HepG2 (cell line): ENCODE results near the gene C1orf141. TPM values are rescaled to one million over a fixed set of nuclear protein-coding genes. Genes with fewer than 3 reads are reported as not detected.

Experiments used
- ATAC-seq: fragments of 200-7000 bp; cut with Tn5 transposase; 3 replicates; pipeline ENCODE4 v1.9.1; 2020; ENCODE audit warnings: mild to moderate bottlenecking, moderate library complexity
- BruUV-seq: library from RNA; stranded (reverse); fragments of 400-500 nt; replicated peaks from 2 replicates; lab custom pipeline; 2021; lab: Mats Ljungman, UMichigan
- CTCF ChIA-PET: fragments of 300-600 bp; formaldehyde crosslinking; extraction: SDS; loops from one replicate; lab custom pipeline; 2021; ENCODE audit warnings: low total read pairs, inconsistent platforms, low intra/inter-chr PET ratio; lab: Yijun Ruan, JAX
- POLR2A ChIA-PET: fragments of 350-600 bp; sonication (Branson Sonifier 250); formaldehyde crosslinking; loops from one replicate; lab custom pipeline; 2020; ENCODE audit warnings: antibody characterized with exemption, inconsistent platforms; lab: Yijun Ruan, JAX
- DNase-seq: peaks from one replicate; pipeline ENCODE4 v3.0.0-alpha.2; 2015; ENCODE audit warnings: low spot score
- FAIRE-seq: peaks from 3 replicates; lab custom pipeline; 2011; peaks lifted over from hg19 to GRCh38; lab: Jason Lieb, UNC
- H2AFZ ChIP-seq: one replicate; pipeline ENCODE4 v1.6.1; 2011; ENCODE audit warnings: low read length, inconsistent platforms
- H3K27ac ChIP-seq: fragments of 300-600 bp; 3 replicates; pipeline ENCODE4 v1.8.0; 2011; ENCODE audit warnings: mixed run types, mild to moderate bottlenecking, mixed read lengths, low read length, inconsistent platforms; ENCODE audit not compliant: insufficient read depth; ENCODE audit errors: extremely low read length
- H3K27me3 ChIP-seq, 2 experiments: fragments of 200-600 bp in 1 of 2; 2 replicates in 1 of 2; 3 replicates in 1 of 2; pipeline versions ENCODE4 v1.6.0 to v1.8.0; 2011; ENCODE audit warnings: low read length in 2 of 2, mild to moderate bottlenecking in 2 of 2, moderate library complexity in 2 of 2, inconsistent platforms in 1 of 2; ENCODE audit not compliant: insufficient read depth in 2 of 2, control insufficient read depth in 1 of 2
- H3K36me3 ChIP-seq, 2 experiments: fragments of 200-600 bp in 1 of 2; replicated peaks in 1 of 2; 2 replicates in 1 of 2; 3 replicates in 1 of 2; pipeline versions ENCODE4 v1.5.1 to v1.8.0; 2011; ENCODE audit warnings: low read length in 2 of 2, inconsistent platforms in 1 of 2; ENCODE audit not compliant: insufficient read depth in 2 of 2, control insufficient read depth in 1 of 2
- H3K4me1 ChIP-seq: 2 replicates; pipeline ENCODE4 v1.5.1; 2012; ENCODE audit warnings: low read length, inconsistent platforms; ENCODE audit not compliant: insufficient read depth
- H3K4me2 ChIP-seq: 2 replicates; pipeline ENCODE4 v1.6.0; 2011; ENCODE audit warnings: low read depth, low read length, inconsistent platforms
- H3K4me3 ChIP-seq, 3 experiments: fragments of 200-600 bp in 1 of 3; sonication (generic), shearing (Covaris generic) in 1 of 3; replicated peaks in 1 of 3; 2 replicates each; pipeline ENCODE4 v1.5.1; 2011 to 2016; ENCODE audit warnings: low read length in 3 of 3, inconsistent platforms in 2 of 3, low read depth in 2 of 3, mild to moderate bottlenecking in 2 of 3, control low read depth in 1 of 3, mixed read lengths in 1 of 3; ENCODE audit not compliant: insufficient read depth in 1 of 3
- H3K79me2 ChIP-seq: one replicate; pipeline ENCODE4 v1.6.1; 2011; ENCODE audit warnings: low read length, inconsistent platforms; ENCODE audit not compliant: insufficient read depth
- H3K9ac ChIP-seq: 2 replicates; pipeline ENCODE4 v1.6.0; 2011; ENCODE audit warnings: mild to moderate bottlenecking, low read depth, low read length, inconsistent platforms; ENCODE audit not compliant: insufficient read depth
- H3K9me3 ChIP-seq: 2 replicates; pipeline ENCODE4 v1.5.1; 2012; ENCODE audit warnings: mild to moderate bottlenecking, low read length
- H4K20me1 ChIP-seq: 2 replicates; pipeline ENCODE4 v1.6.0; 2011; ENCODE audit warnings: inconsistent platforms, mild to moderate bottlenecking, low read length, moderate library complexity; ENCODE audit not compliant: insufficient read depth
- CEBPG ChIP-seq: IDR thresholded peaks from 2 replicates; pipeline ENCODE4 v1.6.1; 2016
- DZIP1 ChIP-seq: sonication (generic); formaldehyde crosslinking; IDR thresholded peaks from 2 replicates; pipeline ENCODE4 v1.5.0; 2020; ENCODE audit warnings: mild to moderate bottlenecking, missing genetic modification reagents
- E2F5 ChIP-seq: sonication (generic); formaldehyde crosslinking; conservative IDR thresholded peaks from 2 replicates; pipeline ENCODE4 v1.4.0; 2020; ENCODE audit warnings: missing genetic modification reagents
- EP300 ChIP-seq, 3 experiments: sonication (generic) in 1 of 3; formaldehyde crosslinking in 1 of 3; IDR thresholded peaks; 2 replicates each; pipeline versions ENCODE4 v1.5.1 to v1.6.1; 2011 to 2020; ENCODE audit warnings: low read depth in 2 of 3, low read length in 2 of 3, borderline replicate concordance in 1 of 3, improper control_type of control experiment in 1 of 3, mild to moderate bottlenecking in 1 of 3, missing genetic modification reagents in 1 of 3, moderate library complexity in 1 of 3
- LCORL ChIP-seq, 2 experiments: fragments of 450-650 bp in 1 of 2; sonication (generic) in 1 of 2; formaldehyde crosslinking in 1 of 2; IDR thresholded peaks; 2 replicates each; pipeline versions ENCODE4 v1.5.0 to v1.6.1; 2017 to 2020; ENCODE audit warnings: antibody characterized with exemption in 1 of 2, missing genetic modification reagents in 1 of 2
- NFIC ChIP-seq: IDR thresholded peaks from 2 replicates; pipeline ENCODE4 v1.6.1; 2012; ENCODE audit warnings: mild to moderate bottlenecking, low read length, inconsistent platforms
- SNAI1 ChIP-seq: sonication (generic); formaldehyde crosslinking; IDR thresholded peaks from 2 replicates; pipeline ENCODE4 v1.5.0; 2020; ENCODE audit warnings: mild to moderate bottlenecking, missing genetic modification reagents, borderline replicate concordance
- TCF7L2 ChIP-seq: IDR thresholded peaks from 2 replicates; pipeline ENCODE4 v1.6.1; 2011; ENCODE audit warnings: mild to moderate bottlenecking, low read depth, low read length, moderate library complexity
- XRCC5 ChIP-seq: fragments of 200-400 bp; formaldehyde crosslinking; optimal IDR thresholded peaks from 2 replicates; pipeline ENCODE3; 2017; ENCODE audit warnings: mild to moderate bottlenecking, low read length
- ZNF749 ChIP-seq: sonication (generic); formaldehyde crosslinking; IDR thresholded peaks from 2 replicates; pipeline ENCODE4 v1.8.0; 2022; ENCODE audit warnings: mild to moderate bottlenecking, missing genetic modification reagents, moderate library complexity, borderline replicate concordance
- WGBS: methylation state at CpG from one replicate; pipeline ENCODE4 v1.1.6; 2017; ENCODE audit warnings: low lambda C conversion rate; 5-methylcytosine and 5-hydroxymethylcytosine counted together
- in situ Hi-C: cut with HindIII; loops from 2 replicates; pipeline ENCODE4 v1.10.0; 2017; ENCODE audit warnings: low pct_unique_long_range_greater_than_20kb; ENCODE audit not compliant: extremely low pct_ligation_motif_present
- intact Hi-C: fragments of 100-400 bp; cut with micrococcal nuclease; formaldehyde crosslinking; loops from one replicate; pipeline ENCODE4 v1.10.0; 2022; ENCODE audit not compliant: unreplicated experiment
- polyA plus RNA-seq, 8 experiments: library from polyadenylated mRNA; depleted of rRNA in 3 of 8; stranded (reverse) in 7 of 8; unstranded in 1 of 8; fragments of >200 nt; fragmentation: Illumina TruSeq in 4 of 8; extraction: Trizol in 4 of 8; gene quantifications; 2 replicates each; pipeline versions ENCODE4 v1.2.1 to v1.2.3, GENCODE V29; 2011 to 2016; ENCODE audit warnings: low read depth in 4 of 8, missing spikeins in 1 of 8, mixed read lengths in 1 of 8; ENCODE audit not compliant: insufficient read depth in 1 of 8
- total RNA-seq, 5 experiments: library from RNA; depleted of rRNA; stranded (reverse); fragments of >200 nt; fragmentation: Illumina TruSeq; extraction: Trizol; gene quantifications; 2 replicates each; pipeline ENCODE4 v1.2.3, GENCODE V29; 2016; ENCODE audit warnings: low read depth in 1 of 5

Gene C1orf141
- total and polyA plus RNA-seq, 2 of the 13 experiments (the other 11 are each of a cell fraction or from before 2014, with no cell fraction given): not detected

- TF ChIP-seq DZIP1 (CRISPR knock-in tag) (no peak), CEBPG (CRISPR knock-in tag) (no peak), LCORL (IDR thresholded peaks at IDR 0.05) (no peak), LCORL (CRISPR knock-in tag; IDR thresholded peaks at IDR 0.05) (no peak), ZNF749 (CRISPR knock-in tag) (no peak), SNAI1 (CRISPR knock-in tag) (no peak), TCF7L2 (no peak), NFIC (no peak), XRCC5 (no peak)
These were observed 1.6 kb downstream of the C1orf141 start (continued) for GRCh38 chr1:67133177-67133576.

GRCh38 chr1:67130673-67131072, 4.1 kb downstream of the C1orf141 start:
- H3K27me3 ChIP-seq: no peaks in the 10 kb centered on the region
- FAIRE-seq (no peak), DNase-seq (no peak), ATAC-seq (no peak)
- WGBS: 50% methylated on average over 2 of the region's 2 CpGs
- H3K27ac ChIP-seq: no peak overlapping the region
- H3K79me2 ChIP-seq: no peaks in the 10 kb centered on the region
- H3K4me3 ChIP-seq: no peak overlapping the region
- CTCF ChIA-PET: no interaction called here
- TF ChIP-seq EP300 (IDR thresholded peaks at IDR 0.05; ENCODE audit: low read depth in 2 of 2, low read length in 2 of 2) (no peak), EP300 (CRISPR knock-in tag; IDR thresholded peaks at IDR 0.05; ENCODE audit: borderline replicate concordance) (no peak), E2F5 (CRISPR knock-in tag) (no peak)
- H4K20me1 ChIP-seq: no peaks in the 10 kb centered on the region
- no peak overlapping the region for H2AFZ ChIP-seq
- POLR2A ChIA-PET: no interaction called here
- H3K4me2 ChIP-seq: no peak overlapping the region
- no peak overlapping the region for H3K9ac ChIP-seq
- intact Hi-C loops (no loop called here), in situ Hi-C loops (no loop called here)
- H3K4me1 ChIP-seq: no peaks in the 10 kb centered on the region
- H3K36me3 ChIP-seq: no peaks in the 10 kb centered on the region
- BruUV-seq: no TSS peak
- H3K9me3 ChIP-seq: no peaks in the 10 kb centered on the region
